K562 (cell line): ENCODE measurements around the gene WDR90. TPM values are rescaled to one million over a fixed set of nuclear protein-coding genes. Genes with fewer than 3 reads are reported as not detected.

Experiments used
- CHCHD3 ChIP-seq: fragments of 250-450 bp; sonication (Bioruptor Pico); IDR thresholded peaks from 2 replicates; pipeline ENCODE4 v2.1.2; 2022; ENCODE audit warnings: mild to moderate bottlenecking
- FOXJ2 ChIP-seq: fragments of 200-800 bp; sonication (Bioruptor generic); IDR thresholded peaks from 2 replicates; pipeline ENCODE4 v1.6.1; 2016; ENCODE audit warnings: missing genetic modification characterization, missing compliant biosample characterization
- MAZ ChIP-seq, 2 experiments: fragments of 450-650 bp in 1 of 2; sonication (generic) in 1 of 2; formaldehyde crosslinking; IDR thresholded peaks in 1 of 2; conservative IDR thresholded peaks in 1 of 2; 2 replicates each; pipeline versions ENCODE4 v1.4.0 to v1.5.0; 2020; ENCODE audit warnings: mild to moderate bottlenecking in 1 of 2, missing genetic modification reagents in 1 of 2
- NCOA1 ChIP-seq: fragments of 450-650 bp; IDR thresholded peaks from 2 replicates; pipeline ENCODE4 v1.6.1; 2016; ENCODE audit warnings: low read depth
- NCOA2 ChIP-seq, 2 experiments: fragments of 450-650 bp; IDR thresholded peaks; 2 replicates each; pipeline ENCODE4 v1.6.1; 2018; ENCODE audit warnings: mild to moderate bottlenecking in 2 of 2, moderate library complexity in 1 of 2; ENCODE audit not compliant: partially characterized antibody in 2 of 2
- NFIC ChIP-seq: fragments of 450-650 bp; IDR thresholded peaks from 2 replicates; pipeline ENCODE4 v1.6.1; 2017; ENCODE audit warnings: mild to moderate bottlenecking, inconsistent platforms
- NFIX ChIP-seq: fragments of 250-450 bp; sonication (Bioruptor Pico); IDR thresholded peaks from 2 replicates; pipeline ENCODE4 v1.4.0; 2020; ENCODE audit warnings: low read depth, mild to moderate bottlenecking, moderate library complexity
- NFXL1 ChIP-seq: fragments of 450-650 bp; formaldehyde crosslinking; IDR thresholded peaks from 2 replicates; pipeline ENCODE4 v1.4.0; 2021; ENCODE audit warnings: mild to moderate bottlenecking
- NR2C1 ChIP-seq, 2 experiments: fragments of 450-650 bp; IDR thresholded peaks; 2 replicates each; pipeline ENCODE4 v1.6.1; 2017; ENCODE audit warnings: mild to moderate bottlenecking in 2 of 2, antibody characterized with exemption in 1 of 2, inconsistent platforms in 1 of 2, missing compliant biosample characterization in 1 of 2, missing genetic modification characterization in 1 of 2
- POLR2G ChIP-seq: fragments of 200-400 bp; formaldehyde crosslinking; IDR thresholded peaks from 2 replicates; pipeline ENCODE4 v1.6.1; 2017; ENCODE audit warnings: low read depth, mild to moderate bottlenecking, antibody characterized with exemption, low read length, moderate library complexity
- PRPF4 ChIP-seq: fragments of 200-400 bp; formaldehyde crosslinking; IDR thresholded peaks from one replicate; pipeline ENCODE4 v1.6.1; 2017; ENCODE audit warnings: low read length, low read depth, mild to moderate bottlenecking; ENCODE audit not compliant: insufficient read depth, poor library complexity, severe bottlenecking
- PTRF ChIP-seq: fragments of 450-650 bp; IDR thresholded peaks from 2 replicates; pipeline ENCODE4 v1.6.1; 2016; ENCODE audit warnings: mild to moderate bottlenecking, missing genetic modification characterization, missing compliant biosample characterization
- SIN3A ChIP-seq, 2 experiments: fragments of 150-350 bp in 1 of 2; IDR thresholded peaks; 2 replicates each; pipeline ENCODE4 v1.6.1; 2011 to 2016; ENCODE audit warnings: borderline replicate concordance in 2 of 2, low read depth in 2 of 2, low read length in 2 of 2, mild to moderate bottlenecking in 2 of 2, moderate library complexity in 2 of 2; ENCODE audit not compliant: control insufficient read depth in 1 of 2
- SRSF9 ChIP-seq: fragments of 200-400 bp; formaldehyde crosslinking; IDR thresholded peaks from 2 replicates; pipeline ENCODE4 v1.6.1; 2017; ENCODE audit warnings: low read depth, low read length, borderline replicate concordance
- TAF7 ChIP-seq: fragments of 450-650 bp; IDR thresholded peaks from 2 replicates; pipeline ENCODE4 v1.6.1; 2016; ENCODE audit warnings: missing genetic modification characterization, missing compliant biosample characterization
- ZBTB7A ChIP-seq: IDR thresholded peaks from 2 replicates; pipeline ENCODE4 v1.6.1; 2011; ENCODE audit warnings: low read depth, mild to moderate bottlenecking, low read length, moderate library complexity, borderline replicate concordance; ENCODE audit not compliant: control insufficient read depth
- ZNF212 ChIP-seq: fragments of 450-650 bp; formaldehyde crosslinking; IDR thresholded peaks from 2 replicates; pipeline ENCODE4 v1.4.0; 2020; ENCODE audit warnings: mild to moderate bottlenecking
- ZNF282 ChIP-seq: sonication (generic); formaldehyde crosslinking; IDR thresholded peaks from 2 replicates; pipeline ENCODE4 v1.8.1; 2023; ENCODE audit warnings: missing genetic modification reagents
- polyA plus RNA-seq, 8 experiments: library from polyadenylated mRNA; depleted of rRNA in 4 of 8; stranded (reverse) in 5 of 8; unstranded in 3 of 8; fragments of >200 nt; fragmentation: Nextera tagmentation in 2 of 8; fragmentation: Illumina TruSeq in 1 of 8; extraction: Ambion mirVana in 2 of 8; extraction: Trizol in 1 of 8; gene quantifications; 2 replicates each; pipeline versions ENCODE4 v1.2.1 to v1.2.3, GENCODE V29; 2011 to 2014; ENCODE audit warnings: inconsistent platforms in 1 of 8, missing spikeins in 1 of 8
- total RNA-seq, 7 experiments: library from RNA; depleted of rRNA in 6 of 7; stranded (reverse); fragments of >200 nt in 6 of 7; fragmentation: Illumina TruSeq in 2 of 7; extraction: Trizol in 2 of 7; gene quantifications; 2 replicates each; pipeline versions ENCODE4 v1.2.1 to v1.2.3, GENCODE V29; 2011 to 2021; ENCODE audit warnings: low replicate concordance in 1 of 7
- TF ChIP-seq, protein P1 (sequence below): sonication (generic); formaldehyde crosslinking; IDR thresholded peaks from 2 replicates; pipeline ENCODE4 v1.4.0; 2020; ENCODE audit warnings: mild to moderate bottlenecking, missing genetic modification reagents
- TF ChIP-seq, protein P2 (sequence below): sonication (generic); formaldehyde crosslinking; IDR thresholded peaks from 2 replicates; pipeline ENCODE4 v1.8.1; 2023; ENCODE audit warnings: mild to moderate bottlenecking, missing genetic modification reagents

WDR90 gene
- total and polyA plus RNA-seq, 9 of the 15 experiments (the other 6 are each of a cell fraction or from before 2014, with no cell fraction given), result 0.44 to 12.6 (median 3.3) TPM

GRCh38 chr16:683396-684070 lies 34.4 kb downstream of the WDR90 start (continued):
- TF ChIP-seq NFIC, result 0 out of 2 replicates have a peak, but pooled peaks have one; percentile 6
- TF ChIP-seq ZNF282 (CRISPR knock-in tag), result 0 out of 2 replicates have a peak, but pooled peaks have one; percentile 24
- 0 out of 2 replicates have a peak, but pooled peaks have one; percentile 8 for TF ChIP-seq ZNF212
- 0 out of 2 replicates have a peak, but pooled peaks have one; percentile 57 for TF ChIP-seq POLR2G
- TF ChIP-seq MAZ (CRISPR knock-in tag; conservative IDR thresholded peaks at IDR 0.05 in 1 of 2, IDR thresholded peaks at IDR 0.05 in 1 of 2), result 0 out of 4 replicates have a peak, but pooled peaks of 1 of the 2 experiments have one; percentile 14
- peak in 1 of 2 experiments; percentile 16; a peak in 1 of 4 replicates for TF ChIP-seq SIN3A (IDR thresholded peaks at IDR 0.05; ENCODE audit: borderline replicate concordance in 2 of 2, control insufficient read depth in 1 of 2, low read depth in 2 of 2, low read length in 2 of 2)
- no peak for TF ChIP-seq FOXJ2 (tag)
- no peak for TF ChIP-seq CHCHD3 (CRISPR knock-in tag)
- no peak for TF ChIP-seq NFIX (CRISPR knock-in tag)
- TF ChIP-seq, protein P1, sequence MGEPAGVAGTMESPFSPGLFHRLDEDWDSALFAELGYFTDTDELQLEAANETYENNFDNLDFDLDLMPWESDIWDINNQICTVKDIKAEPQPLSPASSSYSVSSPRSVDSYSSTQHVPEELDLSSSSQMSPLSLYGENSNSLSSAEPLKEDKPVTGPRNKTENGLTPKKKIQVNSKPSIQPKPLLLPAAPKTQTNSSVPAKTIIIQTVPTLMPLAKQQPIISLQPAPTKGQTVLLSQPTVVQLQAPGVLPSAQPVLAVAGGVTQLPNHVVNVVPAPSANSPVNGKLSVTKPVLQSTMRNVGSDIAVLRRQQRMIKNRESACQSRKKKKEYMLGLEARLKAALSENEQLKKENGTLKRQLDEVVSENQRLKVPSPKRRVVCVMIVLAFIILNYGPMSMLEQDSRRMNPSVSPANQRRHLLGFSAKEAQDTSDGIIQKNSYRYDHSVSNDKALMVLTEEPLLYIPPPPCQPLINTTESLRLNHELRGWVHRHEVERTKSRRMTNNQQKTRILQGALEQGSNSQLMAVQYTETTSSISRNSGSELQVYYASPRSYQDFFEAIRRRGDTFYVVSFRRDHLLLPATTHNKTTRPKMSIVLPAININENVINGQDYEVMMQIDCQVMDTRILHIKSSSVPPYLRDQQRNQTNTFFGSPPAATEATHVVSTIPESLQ, result 0 out of 2 replicates have a peak, but pooled peaks have one; percentile 69
- no peak for TF ChIP-seq NCOA2 (IDR thresholded peaks at IDR 0.05; ENCODE audit: partially characterized antibody in 2 of 2)
- TF ChIP-seq ZBTB7A, result peak; percentile 41; the same call in 1 of the 2 replicates
- no peak for TF ChIP-seq NR2C1 (IDR thresholded peaks at IDR 0.05)
- TF ChIP-seq NR2C1 (tag; IDR thresholded peaks at IDR 0.05), result no peak
- no peak for TF ChIP-seq SRSF9
- TF ChIP-seq NFXL1 (CRISPR knock-in tag), result no peak
- TF ChIP-seq, protein P2, sequence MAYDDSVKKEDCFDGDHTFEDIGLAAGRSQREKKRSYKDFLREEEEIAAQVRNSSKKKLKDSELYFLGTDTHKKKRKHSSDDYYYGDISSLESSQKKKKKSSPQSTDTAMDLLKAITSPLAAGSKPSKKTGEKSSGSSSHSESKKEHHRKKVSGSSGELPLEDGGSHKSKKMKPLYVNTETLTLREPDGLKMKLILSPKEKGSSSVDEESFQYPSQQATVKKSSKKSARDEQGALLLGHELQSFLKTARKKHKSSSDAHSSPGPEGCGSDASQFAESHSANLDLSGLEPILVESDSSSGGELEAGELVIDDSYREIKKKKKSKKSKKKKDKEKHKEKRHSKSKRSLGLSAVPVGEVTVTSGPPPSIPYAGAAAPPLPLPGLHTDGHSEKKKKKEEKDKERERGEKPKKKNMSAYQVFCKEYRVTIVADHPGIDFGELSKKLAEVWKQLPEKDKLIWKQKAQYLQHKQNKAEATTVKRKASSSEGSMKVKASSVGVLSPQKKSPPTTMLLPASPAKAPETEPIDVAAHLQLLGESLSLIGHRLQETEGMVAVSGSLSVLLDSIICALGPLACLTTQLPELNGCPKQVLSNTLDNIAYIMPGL, result peak; percentile 43; the same call in 1 of the 2 replicates
- no peak for TF ChIP-seq NCOA1
- no peak for TF ChIP-seq TAF7
- no peak for TF ChIP-seq PTRF (tag)
- no peak for TF ChIP-seq PRPF4
